Central memory CD8-positive, alpha-beta T cell (primary cell): ENCODE data around the gene NOS1.

Experiments used
- ATAC-seq: fragments of 150-1000 bp; cut with Tn5 transposase; replicated peaks from 2 replicates; pipeline ENCODE4 v1.10.0; 2022; ENCODE audit warnings: mild to moderate bottlenecking, moderate FRiP score, moderate number of reproducible peaks; ENCODE audit not compliant: poor library complexity, severe bottlenecking; ENCODE audit errors: extremely low read depth
- DNase-seq, 2 donors: peaks; one replicate each; pipeline ENCODE4 v3.0.0; 2021; ENCODE audit warnings: low spot score in 2 of 2
- H3K27ac Mint-ChIP-seq: one replicate; pipeline ENCODE4 v1.8.0; 2022; ENCODE audit warnings: low read depth, mild to moderate bottlenecking, moderate library complexity, mixed read lengths
- H3K27me3 Mint-ChIP-seq: one replicate; pipeline ENCODE4 v1.8.0; 2022; ENCODE audit warnings: mixed read lengths
- H3K36me3 Mint-ChIP-seq: one replicate; pipeline ENCODE4 v1.8.0; 2022; ENCODE audit warnings: mild to moderate bottlenecking, moderate library complexity, mixed read lengths; ENCODE audit not compliant: insufficient read depth
- H3K4me1 Mint-ChIP-seq: one replicate; pipeline ENCODE4 v1.8.0; 2022; ENCODE audit warnings: mixed read lengths
- H3K4me3 Mint-ChIP-seq: one replicate; pipeline ENCODE4 v1.8.0; 2022; ENCODE audit warnings: mild to moderate bottlenecking, moderate library complexity, mixed read lengths
- H3K9me3 Mint-ChIP-seq: one replicate; pipeline ENCODE4 v1.8.0; 2022; ENCODE audit warnings: mixed read lengths

NOS1 gene

DNA sequence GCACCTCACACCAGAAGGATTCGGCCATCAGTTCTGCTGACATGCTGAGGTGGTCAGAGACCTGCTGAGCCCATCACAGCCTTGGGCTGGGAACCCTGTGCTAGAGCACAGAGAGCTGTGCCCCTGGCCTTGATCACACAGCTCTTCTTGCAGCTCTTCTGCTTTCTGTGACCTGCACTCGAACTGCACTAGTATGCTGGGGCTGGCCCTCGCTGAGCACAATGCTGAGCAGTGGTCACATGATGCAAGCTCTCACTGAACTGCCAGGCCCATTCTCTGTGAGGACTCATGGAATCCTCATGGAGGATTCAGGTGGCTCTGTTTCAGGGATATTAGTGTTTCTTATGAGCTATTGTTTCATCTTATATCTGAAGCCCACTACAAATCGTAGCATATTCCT is 193.7 kb downstream of the NOS1 start:
- H3K27ac Mint-ChIP-seq, result no peak overlapping the region
- no peak overlapping the region for H3K4me3 Mint-ChIP-seq
- DNase-seq (no peak), ATAC-seq (no peak)
- H3K9me3 Mint-ChIP-seq, result no peaks in the 10 kb centered on the region
- H3K4me1 Mint-ChIP-seq, result peaks cover 8% of the 10 kb centered on the region
- peaks cover 85% of the 10 kb centered on the region for H3K36me3 Mint-ChIP-seq
- no peaks in the 10 kb centered on the region for H3K27me3 Mint-ChIP-seq

DNA sequence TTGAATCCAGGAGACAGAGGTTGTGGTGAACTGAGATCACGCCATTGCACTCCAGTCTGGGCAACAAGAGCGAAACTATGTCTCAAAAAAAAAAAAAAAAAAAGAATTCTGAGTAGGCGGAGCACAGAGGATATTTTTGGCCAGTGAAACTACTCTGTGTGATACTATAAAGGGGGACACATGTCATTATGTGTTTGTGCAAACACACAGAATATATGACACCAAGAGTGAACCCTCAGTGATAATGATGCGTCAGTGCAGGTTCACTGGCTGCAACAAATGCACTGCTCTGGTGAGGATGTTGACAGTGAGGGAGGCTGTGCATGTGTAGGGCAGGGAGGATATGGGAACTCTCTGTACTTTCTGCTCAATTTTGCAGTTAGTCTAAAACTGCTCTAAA is 195.3 kb downstream of the NOS1 start:
- peaks cover 86% of the 10 kb centered on the region for H3K36me3 Mint-ChIP-seq
- no peak for ATAC-seq
- no peak overlapping the region for H3K27ac Mint-ChIP-seq

DNA sequence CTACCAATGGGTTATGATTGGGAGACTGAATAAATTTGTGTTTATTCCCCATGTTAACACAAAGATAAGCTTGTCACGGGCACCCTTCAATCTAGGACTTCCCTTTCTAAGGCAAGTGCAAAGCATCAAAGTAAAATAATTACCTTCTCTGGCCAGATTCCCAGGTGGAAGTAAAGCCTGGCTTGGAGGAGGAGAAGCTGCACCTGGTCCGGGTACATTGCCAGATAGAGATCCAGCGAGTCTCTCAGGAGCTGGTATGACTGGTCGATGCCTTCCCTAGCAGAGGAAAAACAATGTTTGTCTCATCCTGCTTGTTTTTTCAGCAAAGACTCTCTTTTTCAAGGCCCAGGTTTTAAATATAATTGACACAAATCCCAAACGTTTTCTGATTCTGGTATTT is 196.1 kb downstream of the NOS1 start:
- Mint-ChIP-seq H3K27ac (no peak overlapping the region), H3K4me1 (peaks cover 9% of the 10 kb centered on the region), H3K4me3 (no peak overlapping the region), H3K9me3 (no peaks in the 10 kb centered on the region), H3K36me3 (peaks cover 85% of the 10 kb centered on the region), H3K27me3 (no peaks in the 10 kb centered on the region)
- DNase-seq (no peak), ATAC-seq (no peak)

More for the DNA sequence above, 195.3 kb downstream of the NOS1 start:
- H3K4me3 Mint-ChIP-seq, result no peak overlapping the region
- H3K4me1 Mint-ChIP-seq, result peaks cover 8% of the 10 kb centered on the region
- H3K27me3 Mint-ChIP-seq, result no peaks in the 10 kb centered on the region
- DNase-seq, result no peak
- H3K9me3 Mint-ChIP-seq, result no peaks in the 10 kb centered on the region

DNA sequence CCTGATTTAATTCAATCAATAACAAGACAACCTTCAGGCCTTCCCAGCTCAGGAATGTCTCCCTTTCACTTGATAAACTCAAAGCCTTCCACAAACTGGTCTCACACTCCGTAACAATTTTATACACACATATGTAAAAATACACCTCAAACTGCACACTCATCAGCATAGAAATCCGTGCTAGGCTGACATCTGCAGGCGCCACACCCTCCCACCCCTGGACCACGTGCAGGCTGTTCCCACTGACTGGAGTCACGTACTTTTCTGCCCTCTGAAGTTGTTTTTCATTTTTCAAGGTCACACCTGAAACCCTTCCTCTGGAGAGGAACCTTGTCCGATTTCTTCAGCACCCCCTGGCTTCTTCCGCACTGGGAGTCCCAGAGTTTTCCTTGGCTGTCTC is 198.8 kb downstream of the NOS1 start:
- Mint-ChIP-seq H3K27me3 (no peaks in the 10 kb centered on the region), H3K27ac (no peak overlapping the region), H3K4me3 (no peak overlapping the region), H3K4me1 (peaks cover 6% of the 10 kb centered on the region), H3K36me3 (peaks cover 86% of the 10 kb centered on the region), H3K9me3 (no peaks in the 10 kb centered on the region)
- DNase-seq, result no peak
- ATAC-seq, result no peak

DNA sequence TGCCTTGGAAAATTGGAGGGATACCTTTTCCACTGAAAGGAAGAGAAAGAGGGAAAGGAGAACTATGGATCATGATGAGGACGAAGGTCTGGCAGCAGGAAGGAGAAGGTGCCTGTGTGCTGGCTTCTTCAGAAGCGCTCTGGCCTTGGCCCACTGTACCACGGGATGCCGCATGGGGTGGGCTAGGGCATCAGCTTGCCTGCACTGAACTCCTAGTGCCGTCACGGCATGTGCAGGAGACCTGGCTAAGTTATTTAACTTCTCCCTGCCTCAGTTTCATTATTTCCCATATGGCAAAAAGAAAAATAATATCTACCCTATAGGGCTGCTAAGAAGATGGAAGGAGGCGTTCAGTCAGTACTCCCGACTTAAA is 199.3 kb downstream of the NOS1 start:
- ATAC-seq (no peak), DNase-seq (no peak)
- peaks cover 84% of the 10 kb centered on the region for H3K36me3 Mint-ChIP-seq
- H3K9me3 Mint-ChIP-seq, result no peaks in the 10 kb centered on the region
- no peak overlapping the region for H3K27ac Mint-ChIP-seq
- peaks cover 6% of the 10 kb centered on the region for H3K4me1 Mint-ChIP-seq
- no peaks in the 10 kb centered on the region for H3K27me3 Mint-ChIP-seq
- no peak overlapping the region for H3K4me3 Mint-ChIP-seq

DNA sequence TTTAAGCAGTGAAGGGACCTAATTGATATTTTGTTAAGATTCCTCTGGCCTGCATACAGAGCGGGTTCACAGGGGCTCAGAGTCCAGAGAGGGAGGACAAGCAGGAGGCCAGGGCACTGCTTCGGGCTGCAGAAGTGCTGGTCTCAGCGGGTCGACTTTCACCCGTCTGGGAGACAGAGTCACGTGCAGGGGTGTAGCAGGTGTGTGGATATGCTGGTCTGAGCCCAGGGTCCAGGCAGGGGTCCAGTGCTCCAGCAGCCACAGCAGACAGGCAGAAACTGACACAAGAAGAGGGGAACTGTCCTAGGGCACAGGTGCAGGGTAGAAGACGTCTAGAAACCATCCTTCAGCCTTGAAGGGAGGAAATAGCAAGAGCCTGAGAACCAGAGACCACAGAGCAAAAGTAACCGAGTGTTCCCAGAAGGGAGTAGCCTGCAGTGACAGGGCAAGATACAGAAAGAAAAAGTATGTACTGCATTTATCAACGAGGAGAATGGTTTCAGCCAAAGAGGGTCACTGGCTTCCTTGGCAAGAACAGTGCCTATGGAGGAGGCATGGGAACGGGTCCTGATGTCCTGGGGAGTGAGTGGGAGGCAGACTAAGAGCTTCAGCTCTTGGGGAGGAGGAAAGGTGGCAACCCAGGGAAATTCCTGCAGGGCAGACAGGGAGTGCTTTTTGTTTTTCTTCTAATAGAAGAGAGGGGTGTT is 199.8 kb downstream of the NOS1 start:
- Mint-ChIP-seq H3K4me3 (no peak overlapping the region), H3K27me3 (no peaks in the 10 kb centered on the region), H3K4me1 (peaks cover 6% of the 10 kb centered on the region), H3K27ac (peak overlapping the region; percentile 76), H3K9me3 (no peaks in the 10 kb centered on the region), H3K36me3 (peaks cover 84% of the 10 kb centered on the region)
- no peak for DNase-seq
- no peak for ATAC-seq

DNA sequence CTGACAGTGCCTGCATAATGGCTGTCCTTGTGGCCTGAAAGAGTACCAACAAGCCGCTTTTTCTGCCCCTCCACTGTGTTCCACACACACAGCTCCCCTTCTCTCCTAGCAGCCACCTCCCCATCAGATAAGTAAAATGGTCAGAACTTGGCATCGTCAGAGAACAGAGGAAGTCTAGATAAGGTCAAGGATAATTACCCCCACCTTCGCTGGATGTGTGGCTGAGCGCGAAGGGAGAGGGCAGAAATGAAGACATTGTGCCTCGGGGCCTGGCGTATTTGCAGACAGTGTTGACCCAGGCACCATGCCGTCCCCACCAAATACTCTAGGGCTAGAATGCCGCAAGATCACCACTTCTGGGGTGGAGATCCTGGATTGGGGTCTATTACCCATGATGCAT is 201.8 kb downstream of the NOS1 start:
- Mint-ChIP-seq H3K36me3 (peaks cover 79% of the 10 kb centered on the region), H3K4me1 (peaks cover 12% of the 10 kb centered on the region), H3K27me3 (no peaks in the 10 kb centered on the region), H3K9me3 (no peaks in the 10 kb centered on the region), H3K27ac (no peak overlapping the region), H3K4me3 (no peak overlapping the region)
- DNase-seq (no peak), ATAC-seq (no peak)

DNA sequence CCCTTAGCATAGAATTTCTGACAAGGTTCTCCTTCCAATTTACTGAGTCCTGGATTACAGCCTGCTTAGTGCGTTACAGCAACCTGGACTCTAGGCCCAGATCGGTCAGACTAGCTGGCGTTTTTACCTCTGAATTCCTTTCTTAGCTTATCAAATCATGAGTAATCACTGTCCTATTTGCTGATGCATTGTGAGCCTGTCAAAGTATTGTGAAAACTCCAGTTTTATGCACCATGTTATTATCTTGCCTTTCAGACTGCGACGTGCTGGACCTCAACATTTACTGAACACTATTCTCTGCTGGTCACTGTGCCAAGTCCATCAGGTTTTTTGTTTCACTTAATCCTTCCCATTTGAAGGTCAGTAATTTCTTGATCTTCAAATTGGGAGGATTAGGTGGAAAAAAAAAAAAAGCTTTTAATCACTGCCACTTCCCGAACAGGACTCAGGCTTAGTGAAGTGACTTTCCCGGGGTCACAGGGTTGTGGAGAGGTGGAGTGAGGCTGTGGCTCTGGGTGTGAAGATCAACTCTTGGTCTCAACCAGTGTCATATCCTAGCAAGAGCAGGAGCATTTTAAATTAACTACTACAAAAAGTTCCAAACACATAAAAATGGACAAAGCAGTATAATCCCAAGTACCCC is 202.4 kb downstream of the NOS1 start:
- ATAC-seq (no peak), DNase-seq (no peak)
- no peaks in the 10 kb centered on the region for H3K9me3 Mint-ChIP-seq
- no peak overlapping the region for H3K4me3 Mint-ChIP-seq
- H3K27ac Mint-ChIP-seq, result no peak overlapping the region
- peaks cover 77% of the 10 kb centered on the region for H3K36me3 Mint-ChIP-seq
- H3K4me1 Mint-ChIP-seq, result peaks cover 12% of the 10 kb centered on the region
- no peaks in the 10 kb centered on the region for H3K27me3 Mint-ChIP-seq
